ENCODE data around the gene GPS2.

Gene GPS2

GRCh38 chr17:7315570-7316235, 543 bp upstream of the GPS2 start (continued):
- TF ChIP-seq ZNF518A (tag by site-specific recombination; conservative IDR thresholded peaks at IDR 0.05; ENCODE audit: low read depth) = 0 out of 2 replicates have a peak, but pooled peaks have one; percentile 14
- TF ChIP-seq ZNF23 (tag by site-specific recombination; IDR thresholded peaks at IDR 0.05; ENCODE audit: borderline replicate concordance) = no peak
- no peak for TF ChIP-seq ZNF530 (tag by site-specific recombination; IDR thresholded peaks at IDR 0.05; ENCODE audit: low read depth)
- no peak for TF ChIP-seq OSR2 (tag by site-specific recombination; IDR thresholded peaks at IDR 0.05)
- TF ChIP-seq ZNF133 (tag by site-specific recombination; IDR thresholded peaks at IDR 0.05) = no peak
- no peak for TF ChIP-seq ZIC2 (tag by site-specific recombination; IDR thresholded peaks at IDR 0.05)
- no peak for TF ChIP-seq ZSCAN5A (tag by site-specific recombination; IDR thresholded peaks at IDR 0.05)
- 0 out of 2 replicates have a peak, but pooled peaks have one; percentile 59 for TF ChIP-seq ZNF777 (tag by site-specific recombination; IDR thresholded peaks at IDR 0.05; ENCODE audit: borderline replicate concordance)
- TF ChIP-seq KLF16 (tag by site-specific recombination; IDR thresholded peaks at IDR 0.05) = 0 out of 2 replicates have a peak, but pooled peaks have one; percentile 4
- no peak for TF ChIP-seq ZNF768 (tag by site-specific recombination; IDR thresholded peaks at IDR 0.05)
- no peak for TF ChIP-seq ZNF341 (tag by site-specific recombination; IDR thresholded peaks at IDR 0.05; ENCODE audit: low read depth)
- no peak for TF ChIP-seq ZNF335 (tag by site-specific recombination; conservative IDR thresholded peaks at IDR 0.05)
- no peak for TF ChIP-seq KLF7 (tag by site-specific recombination; IDR thresholded peaks at IDR 0.05; ENCODE audit: borderline replicate concordance)
- 0 out of 2 replicates have a peak, but pooled peaks have one; percentile 37 for TF ChIP-seq ZNF2 (tag by site-specific recombination; IDR thresholded peaks at IDR 0.05)
- TF ChIP-seq, protein P1, sequence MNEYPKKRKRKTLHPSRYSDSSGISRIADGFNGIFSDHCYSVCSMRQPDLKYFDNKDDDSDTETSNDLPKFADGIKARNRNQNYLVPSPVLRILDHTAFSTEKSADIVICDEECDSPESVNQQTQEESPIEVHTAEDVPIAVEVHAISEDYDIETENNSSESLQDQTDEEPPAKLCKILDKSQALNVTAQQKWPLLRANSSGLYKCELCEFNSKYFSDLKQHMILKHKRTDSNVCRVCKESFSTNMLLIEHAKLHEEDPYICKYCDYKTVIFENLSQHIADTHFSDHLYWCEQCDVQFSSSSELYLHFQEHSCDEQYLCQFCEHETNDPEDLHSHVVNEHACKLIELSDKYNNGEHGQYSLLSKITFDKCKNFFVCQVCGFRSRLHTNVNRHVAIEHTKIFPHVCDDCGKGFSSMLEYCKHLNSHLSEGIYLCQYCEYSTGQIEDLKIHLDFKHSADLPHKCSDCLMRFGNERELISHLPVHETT (tag by site-specific recombination; IDR thresholded peaks at IDR 0.05) = no peak
- no peak for TF ChIP-seq ZNF280D (tag by site-specific recombination; IDR thresholded peaks at IDR 0.05)
- TF ChIP-seq ZNF629 (tag by site-specific recombination; IDR thresholded peaks at IDR 0.05) = 0 out of 2 replicates have a peak, but pooled peaks have one; percentile 26
- 0 out of 2 replicates have a peak, but pooled peaks have one; percentile 1 for TF ChIP-seq PBX3 (CRISPR knock-in tag; IDR thresholded peaks at IDR 0.05)
- TF ChIP-seq ZNF274 (IDR thresholded peaks at IDR 0.05; ENCODE audit: low read length) = no peak
- no peak for TF ChIP-seq ZNF274 (tag by site-specific recombination; IDR thresholded peaks at IDR 0.05; ENCODE audit: borderline replicate concordance)
- TF ChIP-seq, protein P2, sequence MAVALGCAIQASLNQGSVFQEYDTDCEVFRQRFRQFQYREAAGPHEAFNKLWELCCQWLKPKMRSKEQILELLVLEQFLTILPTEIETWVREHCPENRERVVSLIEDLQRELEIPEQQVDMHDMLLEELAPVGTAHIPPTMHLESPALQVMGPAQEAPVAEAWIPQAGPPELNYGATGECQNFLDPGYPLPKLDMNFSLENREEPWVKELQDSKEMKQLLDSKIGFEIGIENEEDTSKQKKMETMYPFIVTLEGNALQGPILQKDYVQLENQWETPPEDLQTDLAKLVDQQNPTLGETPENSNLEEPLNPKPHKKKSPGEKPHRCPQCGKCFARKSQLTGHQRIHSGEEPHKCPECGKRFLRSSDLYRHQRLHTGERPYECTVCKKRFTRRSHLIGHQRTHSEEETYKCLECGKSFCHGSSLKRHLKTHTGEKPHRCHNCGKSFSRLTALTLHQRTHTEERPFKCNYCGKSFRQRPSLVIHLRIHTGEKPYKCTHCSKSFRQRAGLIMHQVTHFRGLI (tag by site-specific recombination; IDR thresholded peaks at IDR 0.05) = no peak
- TF ChIP-seq ZSCAN23 (tag by site-specific recombination; IDR thresholded peaks at IDR 0.05) = no peak
- TF ChIP-seq TCF7L2 (IDR thresholded peaks at IDR 0.05; ENCODE audit: borderline replicate concordance, low read depth, low read length) = no peak
- TF ChIP-seq SP3 (tag by site-specific recombination; IDR thresholded peaks at IDR 0.05) = 0 out of 2 replicates have a peak, but pooled peaks have one; percentile 3
- TF ChIP-seq ZBTB1 (tag by site-specific recombination; IDR thresholded peaks at IDR 0.05) = no peak
- no peak for TF ChIP-seq ZNF514 (tag by site-specific recombination; IDR thresholded peaks at IDR 0.05)

All from HEK293 (cell line).